Myocyte (in vitro differentiated cells): ENCODE data around the gene SPATA46. TPM values are rescaled to one million over a fixed set of nuclear protein-coding genes. Genes with fewer than 3 reads are reported as not detected.
"Not testable (repeated sequence)": the region's sequence is repeated elsewhere in the genome, so short reads cannot be mapped to it uniquely, and the experiment has no call there.

Source experiments
- DNase-seq: peaks from one replicate; pipeline ENCODE4 v3.0.0-alpha.2; 2012; ENCODE audit warnings: low read depth
- polyA plus RNA-seq: library from polyadenylated mRNA; unstranded; fragments of >200 nt; gene quantifications from one replicate; pipeline ENCODE4 v1.2.1, GENCODE V29; 2012; ENCODE audit warnings: missing spikeins
- total RNA-seq: library from RNA; depleted of rRNA; stranded (reverse); fragments of >200 nt; gene quantifications from 2 replicates; pipeline ENCODE4 v1.2.3, GENCODE V29; 2014

SPATA46 gene
- not detected in 2 replicates for total RNA-seq
- 0.25 TPM for polyA plus RNA-seq

GRCh38 chr1:162376691-162377090 is at the start of gene SPATA46:
TSS of gene SPATA46 (minus strand) at chr1:162376854. CDS start at chr1:162376790, 64 bp downstream.
- no peak for DNase-seq

GRCh38 chr1:162422662-162423375 is 46.2 kb upstream of the SPATA46 start:
- DNase-seq, result no peak

- DNase-seq, result no peak
Observed at GRCh38 chr1:162421258-162422164, 44.9 kb upstream of the SPATA46 start.

- DNase-seq, result no peak
Observed at GRCh38 chr1:162420120-162420519, 43.5 kb upstream of the SPATA46 start.

GRCh38 chr1:162419450-162419931 is 42.8 kb upstream of the SPATA46 start:
- DNase-seq, result not testable (repeated sequence)

- DNase-seq, result not testable (repeated sequence)
Observed at GRCh38 chr1:162418584-162418983, 41.9 kb upstream of the SPATA46 start.

- no peak for DNase-seq
Observed at GRCh38 chr1:162417650-162418049, 41.0 kb upstream of the SPATA46 start.

GRCh38 chr1:162416909-162417308 is 40.3 kb upstream of the SPATA46 start:
- DNase-seq, result no peak

- no peak for DNase-seq
Observed at GRCh38 chr1:162416215-162416614, 39.6 kb upstream of the SPATA46 start.

- DNase-seq, result no peak
Observed at GRCh38 chr1:162412002-162412401, 35.3 kb upstream of the SPATA46 start, which contains the start of gene SH2D1B. TSS of gene SH2D1B (minus strand) at chr1:162412136. CDS start at chr1:162412016, 120 bp downstream.

- DNase-seq, result no peak
Observed at GRCh38 chr1:162407539-162407938, 30.9 kb upstream of the SPATA46 start.

GRCh38 chr1:162406811-162407210 is 30.2 kb upstream of the SPATA46 start:
- DNase-seq, result no peak

- no peak for DNase-seq
Observed at GRCh38 chr1:162405800-162406199, 29.1 kb upstream of the SPATA46 start.

- DNase-seq, result peak; percentile 26
Observed at GRCh38 chr1:162404550-162405160, 28.0 kb upstream of the SPATA46 start.

- no peak for DNase-seq
Observed at GRCh38 chr1:162400790-162401355, 24.2 kb upstream of the SPATA46 start.

GRCh38 chr1:162398999-162399580 is 22.4 kb upstream of the SPATA46 start:
- no peak for DNase-seq

GRCh38 chr1:162397943-162398560 is 21.4 kb upstream of the SPATA46 start:
- peak; percentile 41 for DNase-seq

GRCh38 chr1:162397039-162397448 is 20.4 kb upstream of the SPATA46 start:
- no peak for DNase-seq

- no peak for DNase-seq
Observed at GRCh38 chr1:162396201-162396906, 19.7 kb upstream of the SPATA46 start.
